Measurements from ENCODE around the gene PAK1IP1.

- no peak for TF ChIP-seq CTCF (IDR thresholded peaks at IDR 0.05)
- no peak for TF ChIP-seq POLR2A (IDR thresholded peaks at IDR 0.05)
Measured at GRCh38 chr6:10740061-10740460, 45.3 kb downstream of the PAK1IP1 start.
